Measurements from ENCODE around the gene MICALL2. TPM values are rescaled to one million over a fixed set of nuclear protein-coding genes. Genes with fewer than 3 reads are reported as not detected.

Gene MICALL2
- total RNA-seq, 1 donor from 2014 or later, result 28.0 TPM

GRCh38 chr7:1431226-1431625 lies 28.0 kb downstream of the MICALL2 start:
- Mint-ChIP-seq H3K27ac (ENCODE audit: unreplicated experiment) (no peak overlapping the region), H3K27me3 (ENCODE audit: unreplicated experiment) (peaks cover 2% of the 10 kb centered on the region), H3K36me3 (ENCODE audit: unreplicated experiment) (no peaks in the 10 kb centered on the region), H3K4me1 (ENCODE audit: low read depth, unreplicated experiment) (peaks cover 6% of the 10 kb centered on the region), H3K4me3 (ENCODE audit: unreplicated experiment) (no peak overlapping the region), H3K9me3 (ENCODE audit: unreplicated experiment) (peaks cover 5% of the 10 kb centered on the region)
- no peak for DNase-seq
- TF ChIP-seq CTCF (IDR thresholded peaks at IDR 0.05; ENCODE audit: partially characterized antibody, unreplicated experiment), result no peak

GRCh38 chr7:1430056-1430845 lies 29.0 kb downstream of the MICALL2 start:
- H3K9me3 Mint-ChIP-seq (ENCODE audit: unreplicated experiment), result peaks cover 7% of the 10 kb centered on the region
- H3K36me3 Mint-ChIP-seq (ENCODE audit: unreplicated experiment), result no peaks in the 10 kb centered on the region
- H3K27me3 Mint-ChIP-seq (ENCODE audit: unreplicated experiment), result peaks cover 3% of the 10 kb centered on the region
- DNase-seq, result no peak
- H3K4me3 Mint-ChIP-seq (ENCODE audit: unreplicated experiment), result no peak overlapping the region
- no peak overlapping the region for H3K27ac Mint-ChIP-seq (ENCODE audit: unreplicated experiment)
- TF ChIP-seq CTCF (IDR thresholded peaks at IDR 0.05; ENCODE audit: partially characterized antibody, unreplicated experiment), result no peak
- peaks cover 6% of the 10 kb centered on the region for H3K4me1 Mint-ChIP-seq (ENCODE audit: low read depth, unreplicated experiment)

GRCh38 chr7:1428941-1429501 lies 30.2 kb downstream of the MICALL2 start:
- Mint-ChIP-seq H3K27me3 (ENCODE audit: unreplicated experiment) (peaks cover 3% of the 10 kb centered on the region), H3K4me1 (ENCODE audit: low read depth, unreplicated experiment) (peaks cover 6% of the 10 kb centered on the region), H3K9me3 (ENCODE audit: unreplicated experiment) (peaks cover 7% of the 10 kb centered on the region), H3K27ac (ENCODE audit: unreplicated experiment) (no peak overlapping the region), H3K4me3 (ENCODE audit: unreplicated experiment) (no peak overlapping the region), H3K36me3 (ENCODE audit: unreplicated experiment) (no peaks in the 10 kb centered on the region)
- no peak for DNase-seq
- no peak for TF ChIP-seq CTCF (IDR thresholded peaks at IDR 0.05; ENCODE audit: partially characterized antibody, unreplicated experiment)

GRCh38 chr7:1427064-1427657 lies 32.1 kb downstream of the MICALL2 start:
- DNase-seq, result no peak
- no peak overlapping the region for H3K27ac Mint-ChIP-seq (ENCODE audit: unreplicated experiment)
- peaks cover 14% of the 10 kb centered on the region for H3K4me1 Mint-ChIP-seq (ENCODE audit: low read depth, unreplicated experiment)
- no peak for TF ChIP-seq CTCF (IDR thresholded peaks at IDR 0.05; ENCODE audit: partially characterized antibody, unreplicated experiment)
- H3K36me3 Mint-ChIP-seq (ENCODE audit: unreplicated experiment), result no peaks in the 10 kb centered on the region
- H3K27me3 Mint-ChIP-seq (ENCODE audit: unreplicated experiment), result peaks cover 8% of the 10 kb centered on the region
- H3K9me3 Mint-ChIP-seq (ENCODE audit: unreplicated experiment), result peaks cover 12% of the 10 kb centered on the region
- no peak overlapping the region for H3K4me3 Mint-ChIP-seq (ENCODE audit: unreplicated experiment)

- Mint-ChIP-seq H3K9me3 (ENCODE audit: unreplicated experiment) (peaks cover 12% of the 10 kb centered on the region), H3K27me3 (ENCODE audit: unreplicated experiment) (peaks cover 8% of the 10 kb centered on the region), H3K4me1 (ENCODE audit: low read depth, unreplicated experiment) (peaks cover 14% of the 10 kb centered on the region), H3K36me3 (ENCODE audit: unreplicated experiment) (no peaks in the 10 kb centered on the region), H3K4me3 (ENCODE audit: unreplicated experiment) (no peak overlapping the region), H3K27ac (ENCODE audit: unreplicated experiment) (no peak overlapping the region)
- TF ChIP-seq CTCF (IDR thresholded peaks at IDR 0.05; ENCODE audit: partially characterized antibody, unreplicated experiment), result no peak
- no peak for DNase-seq
These were observed 32.8 kb downstream of the MICALL2 start for GRCh38 chr7:1426474-1426873.
